ENCODE results near the gene AFDN. TPM values are rescaled to one million over a fixed set of nuclear protein-coding genes. Genes with fewer than 3 reads are reported as not detected.

Gene AFDN
- total RNA-seq, 1 experiment from 2014 or later: 107 TPM

DNA sequence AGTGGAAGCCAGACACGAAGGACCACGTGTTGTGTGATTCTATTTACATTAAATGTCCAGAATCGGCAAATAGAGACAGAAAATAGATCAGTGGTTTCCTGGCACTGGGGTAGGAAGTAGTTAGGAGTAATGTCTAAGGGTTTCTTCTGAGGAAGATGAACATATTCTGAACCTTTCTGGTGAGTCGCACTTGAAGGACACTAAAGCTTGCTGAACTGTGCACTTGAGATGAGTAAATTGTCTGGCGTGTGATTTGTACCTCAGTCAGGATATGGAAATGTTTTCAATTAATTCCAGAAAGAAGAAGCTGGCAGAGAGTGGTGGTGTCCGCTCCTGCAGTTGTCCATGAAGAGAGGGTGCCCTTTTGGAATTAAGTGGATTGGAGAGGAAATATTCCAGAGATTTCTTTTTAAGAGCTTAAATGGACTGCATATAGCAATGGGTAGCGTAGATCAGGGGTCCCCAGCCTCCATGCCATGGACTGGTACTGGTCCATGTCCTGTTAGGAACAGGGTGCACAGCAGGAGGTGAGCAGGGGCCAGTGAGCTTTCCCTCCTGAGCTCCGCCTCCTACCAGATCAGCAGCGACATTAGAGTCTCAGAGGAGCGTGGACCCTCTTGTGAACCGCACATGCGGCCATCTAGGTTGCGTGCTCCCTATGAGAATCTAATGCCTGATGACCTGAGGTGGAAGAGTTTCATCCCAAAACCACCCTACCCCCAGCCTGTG is 158.3 kb downstream of the AFDN start:
- Histone ChIP-seq H3K36me3 (ENCODE audit: insufficient read depth, low read length, poor library complexity, severe bottlenecking) (no peaks in the 10 kb centered on the region), H3K4me1 (ENCODE audit: insufficient read depth, low read length, poor library complexity, severe bottlenecking) (no peaks in the 10 kb centered on the region), H3K9me3 (ENCODE audit: low read depth, low read length, poor library complexity, severe bottlenecking) (no peaks in the 10 kb centered on the region), H3K4me3 (ENCODE audit: low read depth, low read length, poor library complexity, severe bottlenecking) (no peak overlapping the region), H3K27me3 (replicated peaks; ENCODE audit: insufficient read depth, low read depth, low read length, poor library complexity) (no peaks in the 10 kb centered on the region), H3K27ac (ENCODE audit: low read depth, low read length, poor library complexity, severe bottlenecking) (no peak overlapping the region)
- CTCF ChIA-PET: no interaction called here
- BruUV-seq (replicated peaks): no TSS peak
- DNase-seq (ENCODE audit: low spot score): no peak
- POLR2A ChIA-PET (ENCODE audit: low non-redundant PET): no interaction called here
- TF ChIP-seq, protein P1, sequence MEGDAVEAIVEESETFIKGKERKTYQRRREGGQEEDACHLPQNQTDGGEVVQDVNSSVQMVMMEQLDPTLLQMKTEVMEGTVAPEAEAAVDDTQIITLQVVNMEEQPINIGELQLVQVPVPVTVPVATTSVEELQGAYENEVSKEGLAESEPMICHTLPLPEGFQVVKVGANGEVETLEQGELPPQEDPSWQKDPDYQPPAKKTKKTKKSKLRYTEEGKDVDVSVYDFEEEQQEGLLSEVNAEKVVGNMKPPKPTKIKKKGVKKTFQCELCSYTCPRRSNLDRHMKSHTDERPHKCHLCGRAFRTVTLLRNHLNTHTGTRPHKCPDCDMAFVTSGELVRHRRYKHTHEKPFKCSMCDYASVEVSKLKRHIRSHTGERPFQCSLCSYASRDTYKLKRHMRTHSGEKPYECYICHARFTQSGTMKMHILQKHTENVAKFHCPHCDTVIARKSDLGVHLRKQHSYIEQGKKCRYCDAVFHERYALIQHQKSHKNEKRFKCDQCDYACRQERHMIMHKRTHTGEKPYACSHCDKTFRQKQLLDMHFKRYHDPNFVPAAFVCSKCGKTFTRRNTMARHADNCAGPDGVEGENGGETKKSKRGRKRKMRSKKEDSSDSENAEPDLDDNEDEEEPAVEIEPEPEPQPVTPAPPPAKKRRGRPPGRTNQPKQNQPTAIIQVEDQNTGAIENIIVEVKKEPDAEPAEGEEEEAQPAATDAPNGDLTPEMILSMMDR (conservative IDR thresholded peaks at IDR 0.05; ENCODE audit: low read depth, low read length): no peak
- no peak for TF ChIP-seq EZH2 (IDR thresholded peaks at IDR 0.05; ENCODE audit: borderline replicate concordance, low read depth, low read length, poor library complexity, severe bottlenecking)
- intact Hi-C loops (cut with micrococcal nuclease; ENCODE audit: unreplicated experiment): no loop called here

DNA sequence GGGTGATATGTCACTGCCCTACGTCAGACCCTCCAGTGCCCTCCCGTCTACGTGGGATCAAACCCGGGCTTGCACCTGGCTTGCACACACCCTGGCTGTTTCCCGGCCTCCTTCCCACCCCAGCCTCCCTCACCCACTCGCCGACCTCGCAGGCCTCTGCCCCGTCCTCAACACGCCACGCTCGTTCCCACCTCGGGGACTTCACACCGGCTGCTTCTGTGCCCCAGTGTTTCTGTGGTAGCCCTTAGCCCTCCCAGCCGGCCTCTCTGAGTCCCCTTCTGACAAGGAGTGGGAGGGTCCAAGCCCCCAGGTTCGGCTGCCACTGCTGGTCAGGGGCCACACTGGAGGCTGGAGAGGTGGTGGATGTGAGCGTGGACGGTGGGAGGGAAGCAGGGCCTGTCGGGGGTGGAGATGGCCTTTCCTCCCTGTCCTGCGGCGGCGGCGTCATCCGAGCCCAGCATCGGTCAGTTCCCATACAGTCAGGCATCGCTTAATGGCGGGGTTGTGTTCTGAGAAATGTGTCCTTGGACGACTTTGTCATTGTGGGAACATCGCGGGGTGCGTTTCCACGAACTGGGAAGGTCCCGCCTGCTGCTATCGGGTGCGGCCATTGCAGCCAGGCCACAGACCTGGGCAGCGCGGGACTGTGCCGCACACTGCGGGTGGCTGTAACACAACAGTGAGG is 159.3 kb downstream of the AFDN start:
- no peaks in the 10 kb centered on the region for H3K36me3 ChIP-seq (ENCODE audit: insufficient read depth, low read length, poor library complexity, severe bottlenecking)
- no peaks in the 10 kb centered on the region for H3K27me3 ChIP-seq (replicated peaks; ENCODE audit: insufficient read depth, low read depth, low read length, poor library complexity)
- H3K4me3 ChIP-seq (ENCODE audit: low read depth, low read length, poor library complexity, severe bottlenecking): no peak overlapping the region
- no peak for DNase-seq (ENCODE audit: low spot score)
- CTCF ChIA-PET: no interaction called here
- no peaks in the 10 kb centered on the region for H3K9me3 ChIP-seq (ENCODE audit: low read depth, low read length, poor library complexity, severe bottlenecking)
- intact Hi-C loops (cut with micrococcal nuclease; ENCODE audit: unreplicated experiment): no loop called here
- BruUV-seq (replicated peaks): no TSS peak
- no peaks in the 10 kb centered on the region for H3K4me1 ChIP-seq (ENCODE audit: insufficient read depth, low read length, poor library complexity, severe bottlenecking)
- no peak overlapping the region for H3K27ac ChIP-seq (ENCODE audit: low read depth, low read length, poor library complexity, severe bottlenecking)
- TF ChIP-seq, protein P1 (conservative IDR thresholded peaks at IDR 0.05; ENCODE audit: low read depth, low read length): no peak
- no peak for TF ChIP-seq EZH2 (IDR thresholded peaks at IDR 0.05; ENCODE audit: borderline replicate concordance, low read depth, low read length, poor library complexity, severe bottlenecking)
- POLR2A ChIA-PET (ENCODE audit: low non-redundant PET): no interaction called here

DNA sequence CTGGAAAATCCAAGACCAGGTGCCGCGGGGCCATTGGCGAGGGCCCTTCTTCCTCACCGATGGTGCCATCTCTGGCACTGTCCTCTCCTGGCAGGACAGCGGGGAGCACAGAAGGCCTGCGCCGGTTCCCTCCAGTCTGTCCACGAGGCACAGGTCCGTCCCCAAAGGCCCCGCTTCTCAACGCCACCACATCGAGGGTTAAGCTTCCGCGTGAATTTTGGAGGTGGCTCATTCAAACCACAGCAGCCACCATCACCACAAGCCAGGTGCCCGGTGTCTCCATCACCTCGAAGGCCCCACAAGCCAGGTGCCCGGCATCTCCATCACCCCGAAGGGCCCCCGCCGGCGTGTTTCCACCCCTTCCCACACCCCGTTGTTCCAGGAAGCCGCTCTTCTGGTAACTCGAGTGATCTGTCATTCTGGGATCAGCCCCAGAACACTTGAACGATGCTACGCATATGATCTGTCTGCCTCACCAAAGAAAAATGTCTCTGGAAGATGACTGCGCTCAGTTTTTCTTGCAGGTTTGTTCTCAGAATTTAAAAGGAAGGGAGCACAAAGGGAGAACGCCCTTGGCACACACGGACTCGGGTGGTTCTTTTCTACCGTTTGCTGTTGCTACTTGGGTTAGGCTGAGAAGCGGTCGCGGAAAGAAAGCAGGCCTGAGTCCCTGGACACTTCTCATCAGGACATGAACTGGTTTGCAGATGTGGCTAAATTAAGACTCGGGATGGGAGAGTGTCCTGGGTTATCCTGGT is 160.9 kb downstream of the AFDN start:
- H3K9me3 ChIP-seq (ENCODE audit: low read depth, low read length, poor library complexity, severe bottlenecking): no peaks in the 10 kb centered on the region
- no peak overlapping the region for H3K27ac ChIP-seq (ENCODE audit: low read depth, low read length, poor library complexity, severe bottlenecking)
- no peak for DNase-seq (ENCODE audit: low spot score)
- ChIA-PET POLR2A (ENCODE audit: low non-redundant PET) (no interaction called here), CTCF (no interaction called here)
- no TSS peak for BruUV-seq (replicated peaks)
- H3K4me1 ChIP-seq (ENCODE audit: insufficient read depth, low read length, poor library complexity, severe bottlenecking): no peaks in the 10 kb centered on the region
- TF ChIP-seq, protein P1 (conservative IDR thresholded peaks at IDR 0.05; ENCODE audit: low read depth, low read length): no peak
- no peak for TF ChIP-seq EZH2 (IDR thresholded peaks at IDR 0.05; ENCODE audit: borderline replicate concordance, low read depth, low read length, poor library complexity, severe bottlenecking)
- intact Hi-C loops (cut with micrococcal nuclease; ENCODE audit: unreplicated experiment): no loop called here
- no peak overlapping the region for H3K4me3 ChIP-seq (ENCODE audit: low read depth, low read length, poor library complexity, severe bottlenecking)
- no peaks in the 10 kb centered on the region for H3K27me3 ChIP-seq (replicated peaks; ENCODE audit: insufficient read depth, low read depth, low read length, poor library complexity)
- no peaks in the 10 kb centered on the region for H3K36me3 ChIP-seq (ENCODE audit: insufficient read depth, low read length, poor library complexity, severe bottlenecking)
